ENCODE results near the gene TTC13.
"Not testable (repeated sequence)": the region's sequence is repeated elsewhere in the genome, so short reads cannot be mapped to it uniquely, and the experiment has no call there.

TTC13 gene

GRCh38 chr1:230985711-230986110, 7.0 kb upstream of the TTC13 start:
- DNase-seq = no peak

GRCh38 chr1:230984622-230985515, 6.2 kb upstream of the TTC13 start:
- DNase-seq = not testable (repeated sequence)

DNA sequence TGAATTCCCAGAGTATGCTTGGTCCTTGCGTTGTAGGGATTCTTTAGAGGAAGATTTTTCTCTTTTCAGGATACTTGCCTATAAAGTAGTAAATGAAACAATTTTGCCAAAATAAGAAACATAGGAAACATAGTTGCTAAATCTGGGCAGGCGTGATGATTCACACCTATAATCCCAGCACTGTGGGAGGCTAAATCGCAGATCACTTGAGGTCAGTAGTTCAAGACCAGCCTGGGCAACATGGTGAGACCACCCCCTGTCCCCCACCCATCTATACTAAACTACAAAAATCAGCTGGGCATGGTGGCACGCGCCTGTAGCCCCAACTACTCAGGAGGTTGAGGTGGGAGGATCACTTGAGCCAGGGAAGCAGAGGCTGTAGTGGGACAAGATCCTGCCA, 5.2 kb upstream of the TTC13 start:
- no peak for DNase-seq

DNA sequence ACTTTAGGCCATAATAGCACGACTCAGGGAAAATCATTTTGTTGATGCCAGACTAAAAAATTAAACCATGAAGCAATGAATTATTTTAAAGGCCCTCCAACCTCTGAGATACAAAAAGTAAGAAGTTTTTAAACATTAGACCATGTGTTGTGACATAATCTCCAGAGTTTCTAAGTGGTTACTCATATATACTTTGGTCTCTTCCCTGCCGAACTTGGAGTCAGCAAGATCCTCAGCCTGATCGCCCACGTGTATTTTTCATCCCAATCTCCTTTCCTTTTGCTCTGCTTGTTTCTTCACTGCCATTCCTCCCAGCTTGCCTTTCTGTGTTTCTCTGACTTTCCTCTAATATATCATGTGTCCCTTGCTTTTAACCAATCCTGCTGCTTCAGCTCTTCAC, 4.0 kb upstream of the TTC13 start:
- no peak for DNase-seq

DNA sequence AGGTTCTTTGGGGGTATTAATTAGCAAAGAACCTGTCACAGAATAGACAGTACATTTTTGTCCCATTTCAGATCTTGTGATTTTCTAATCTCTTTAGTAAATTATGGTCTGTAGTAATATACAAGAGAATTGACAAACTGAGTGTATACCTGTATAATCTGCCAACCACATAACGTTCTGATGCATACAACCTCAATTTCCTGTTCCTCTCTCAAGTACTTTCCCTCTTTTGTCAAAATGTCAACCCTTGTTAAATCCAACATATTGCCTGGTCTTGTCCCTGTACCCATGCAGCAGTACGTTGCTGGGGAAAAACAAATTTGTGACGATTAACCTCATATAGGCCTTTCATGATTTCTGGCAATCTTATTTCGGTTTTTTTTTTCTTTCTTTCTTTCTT, 1.3 kb upstream of the TTC13 start:
- peak; percentile 12 for DNase-seq

- DNase-seq = no peak
Measured at GRCh38 chr1:230979389-230979716, 692 bp upstream of the TTC13 start.

GRCh38 chr1:230977761-230978490, 735 bp downstream of the TTC13 start:
- peak; percentile 42 for DNase-seq

GRCh38 chr1:230976825-230977747, 1.6 kb downstream of the TTC13 start:
- peak; percentile 63 for DNase-seq

GRCh38 chr1:230976360-230976759, 2.3 kb downstream of the TTC13 start:
- DNase-seq = no peak

DNA sequence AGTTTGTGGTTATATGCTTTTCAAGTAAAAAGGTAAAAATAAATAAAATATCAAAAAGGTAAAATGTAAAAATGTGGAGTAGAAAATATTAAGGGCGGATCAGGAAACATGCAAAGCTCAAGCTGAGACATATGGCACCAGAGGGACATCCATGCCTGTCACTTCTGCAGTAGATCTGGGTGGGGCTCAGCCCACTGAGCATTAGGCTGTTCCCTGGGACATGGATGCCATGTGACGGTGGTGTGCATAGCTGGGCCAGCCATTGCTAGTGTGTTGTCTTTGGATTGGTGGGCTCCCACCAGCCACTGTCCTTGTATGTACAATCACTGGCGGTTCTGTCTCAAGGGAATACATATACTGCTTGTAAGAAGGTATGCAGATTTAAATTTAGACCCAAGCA, 3.0 kb downstream of the TTC13 start:
- no peak for DNase-seq

DNA sequence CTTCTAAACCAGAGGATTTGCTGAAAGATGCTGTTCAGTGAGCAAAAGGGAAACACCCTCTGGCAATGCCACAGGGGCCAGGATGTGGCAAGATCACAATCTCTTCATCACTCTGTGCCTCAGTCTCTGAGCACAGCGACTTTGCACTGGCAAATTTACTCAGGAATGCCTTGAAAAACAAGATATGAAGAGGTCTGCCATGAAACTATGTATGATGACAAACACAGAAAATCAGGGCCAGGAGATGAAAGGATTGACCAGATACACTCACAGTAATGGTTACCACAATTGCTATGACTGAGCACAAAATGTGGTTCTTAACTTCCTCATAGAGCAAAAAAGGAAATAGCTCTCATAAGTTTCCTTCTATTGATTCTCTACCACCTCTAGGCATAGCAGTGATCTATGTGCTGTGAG, 5.8 kb downstream of the TTC13 start:
- peak; percentile 84 for DNase-seq

DNA sequence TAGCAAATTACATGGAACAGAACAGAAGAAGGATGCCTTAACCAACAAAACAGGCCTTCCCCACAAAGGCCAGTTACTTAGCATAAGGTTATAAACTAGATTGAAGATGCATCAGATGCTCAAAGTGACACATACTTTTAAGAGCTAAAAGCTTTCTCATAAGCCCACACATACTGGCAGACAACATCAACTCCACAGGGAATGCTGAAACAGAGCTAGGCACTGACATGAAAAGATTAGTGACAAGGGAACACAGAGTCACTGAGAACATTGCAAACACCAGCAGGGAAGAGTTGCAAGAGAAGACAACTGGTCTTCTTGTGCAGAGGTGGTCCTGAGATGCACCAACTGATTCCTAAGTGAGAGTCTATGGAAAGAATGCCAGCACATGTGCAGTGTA, 6.9 kb downstream of the TTC13 start:
- DNase-seq = no peak

DNA sequence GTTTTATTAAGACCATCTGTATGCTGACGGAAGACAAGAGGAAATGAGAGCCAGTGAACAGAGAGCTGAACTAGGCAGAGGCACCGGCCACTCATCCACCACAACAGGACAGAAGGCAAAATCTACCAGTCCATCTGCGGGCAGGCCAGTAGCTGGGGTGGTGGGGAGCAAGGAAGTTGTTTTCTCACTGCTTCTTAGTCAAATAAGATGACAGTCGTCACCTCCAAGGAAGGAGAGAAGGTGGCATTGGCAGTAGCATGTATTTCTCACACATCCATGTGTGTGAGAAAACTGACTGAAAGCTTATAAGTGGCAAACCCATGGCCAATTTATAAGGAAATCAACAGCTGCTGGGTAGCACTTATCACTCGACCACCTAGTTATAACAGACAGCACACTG, 8.2 kb downstream of the TTC13 start:
- DNase-seq = no peak

GRCh38 chr1:230966358-230966873, 12.2 kb downstream of the TTC13 start:
- DNase-seq = no peak

GRCh38 chr1:230965535-230965934, 13.1 kb downstream of the TTC13 start:
- no peak for DNase-seq

- DNase-seq = no peak
Measured at GRCh38 chr1:230964896-230965295, 13.8 kb downstream of the TTC13 start.

GRCh38 chr1:230958370-230958769, 20.3 kb downstream of the TTC13 start:
- no peak for DNase-seq

- DNase-seq = no peak
Measured at GRCh38 chr1:230957580-230957989, 21.1 kb downstream of the TTC13 start.

DNA sequence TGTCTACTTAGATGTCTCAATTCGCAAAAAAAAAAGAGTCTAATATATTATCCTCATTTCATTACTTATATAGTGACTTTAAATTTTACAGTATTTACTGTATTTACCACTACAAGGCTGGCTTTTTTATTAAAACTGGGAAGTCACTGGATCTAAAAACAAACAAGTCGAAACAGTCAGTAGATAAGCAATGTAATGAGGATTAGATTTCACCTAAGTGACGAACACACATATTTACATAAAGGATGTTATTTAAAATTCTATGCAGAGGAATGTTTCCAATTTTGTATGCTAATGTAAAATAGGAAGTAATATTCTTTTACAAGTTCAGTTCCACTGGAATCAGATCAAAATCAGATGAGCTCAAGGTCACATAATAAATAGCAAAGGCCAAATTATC, 28.3 kb downstream of the TTC13 start:
- no peak for DNase-seq

DNA sequence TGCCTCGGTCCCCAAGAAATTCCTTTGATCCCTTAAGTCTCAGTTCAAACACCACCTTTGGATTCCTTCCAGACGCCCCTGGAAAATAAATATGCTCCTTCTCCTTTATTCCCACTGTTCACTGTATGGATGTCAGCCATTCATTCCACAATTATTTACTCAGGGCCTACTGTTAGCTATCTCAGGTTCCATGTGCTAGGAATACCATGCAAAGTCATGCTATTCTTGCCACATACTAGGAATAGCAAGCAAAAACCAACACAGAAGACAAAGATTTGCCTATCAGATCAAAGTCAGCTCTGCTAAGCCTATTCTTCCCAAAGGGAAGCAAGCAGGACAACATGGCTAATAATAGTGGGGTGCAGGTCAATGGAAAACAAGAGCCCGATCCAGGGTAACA, 29.8 kb downstream of the TTC13 start:
- no peak for DNase-seq

- no peak for DNase-seq
Measured at GRCh38 chr1:230948301-230948700, 30.4 kb downstream of the TTC13 start.

- DNase-seq = no peak
Measured at GRCh38 chr1:230943048-230943593, 35.5 kb downstream of the TTC13 start.

- DNase-seq = no peak
Measured at GRCh38 chr1:230940848-230941247, 37.8 kb downstream of the TTC13 start.

Data from activated CD4-positive, alpha-beta T cell treated with anti-CD3 and anti-CD28 coated beads, Interleukin-2, Interleukin-6, amounts not matched to agents 100 ng/mL and 50 ng/mL, durations not matched to agents 16 hours and 8 hours (primary cell).